NCI-H345 (cell line): ENCODE results near the gene HAGHL.
A peak's percentile ranks its signal among the peaks of the same experiment; 100 is the strongest.

Source experiments
- DNase-seq: peaks from one replicate; lab custom pipeline; 2025; lab: John Stamatoyannopoulos, UW

HAGHL gene, protein sequence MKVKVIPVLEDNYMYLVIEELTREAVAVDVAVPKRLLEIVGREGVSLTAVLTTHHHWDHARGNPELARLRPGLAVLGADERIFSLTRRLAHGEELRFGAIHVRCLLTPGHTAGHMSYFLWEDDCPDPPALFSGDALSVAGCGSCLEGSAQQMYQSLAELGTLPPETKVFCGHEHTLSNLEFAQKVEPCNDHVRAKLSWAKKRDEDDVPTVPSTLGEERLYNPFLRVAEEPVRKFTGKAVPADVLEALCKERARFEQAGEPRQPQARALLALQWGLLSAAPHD

DNA sequence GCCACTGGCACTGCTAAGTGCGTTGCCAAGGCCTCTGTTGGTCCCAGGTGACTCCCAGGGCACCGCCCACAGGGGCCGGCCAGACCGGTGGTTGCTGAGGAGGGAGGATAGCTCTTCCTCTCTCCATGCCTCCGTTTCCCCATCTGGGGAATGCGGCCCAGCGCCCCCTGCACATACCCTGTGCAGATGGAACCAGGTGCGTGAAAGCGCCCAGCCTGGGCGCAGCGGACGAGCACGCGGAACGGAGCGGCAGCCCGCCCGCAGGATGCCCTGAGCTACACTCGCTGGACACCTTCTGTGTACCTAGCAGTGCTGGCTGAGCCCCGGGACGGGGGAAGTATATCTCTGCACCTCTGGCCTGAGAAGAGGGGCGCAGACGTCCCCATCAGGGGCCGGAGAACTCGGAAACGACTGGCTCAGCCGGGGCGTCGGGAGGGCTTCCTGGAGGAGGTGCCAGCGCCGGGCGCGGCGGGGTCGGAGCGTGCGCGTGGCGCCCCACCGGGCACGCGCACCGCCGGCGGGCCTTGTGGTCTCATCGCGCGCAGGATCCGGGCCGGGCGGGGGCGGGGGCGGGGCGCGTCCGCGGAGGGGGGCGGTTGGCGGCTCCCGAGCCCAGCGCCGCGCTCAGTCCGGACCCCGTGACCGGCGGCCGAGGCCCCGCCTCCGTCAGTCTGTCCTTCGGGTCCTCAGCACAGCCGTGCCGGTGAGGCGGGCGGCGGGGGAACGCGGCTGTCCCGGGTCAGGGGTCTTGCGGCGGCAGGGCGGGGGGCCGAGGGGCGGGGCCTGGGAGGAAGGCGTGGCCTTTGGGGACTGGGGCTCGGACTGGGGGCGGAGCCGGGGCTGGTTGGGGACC is at the start of gene HAGHL, which contains the start of gene CCDC78:
HAGHL (plus strand) TSS at position 669 of the 853 bp plus-strand sequence. CDS start 404 bp downstream, outside the sequence.
CCDC78 (minus strand) TSS at position 6 of the 853 bp plus-strand sequence. CDS start 76 bp downstream, outside the sequence.
- peak; percentile 57 for DNase-seq

GRCh38 chr16:677316-678190 is 49.4 kb upstream of the HAGHL start:
- DNase-seq, result peak; percentile 75

GRCh38 chr16:678209-678857 is 48.6 kb upstream of the HAGHL start:
- no peak for DNase-seq

DNA sequence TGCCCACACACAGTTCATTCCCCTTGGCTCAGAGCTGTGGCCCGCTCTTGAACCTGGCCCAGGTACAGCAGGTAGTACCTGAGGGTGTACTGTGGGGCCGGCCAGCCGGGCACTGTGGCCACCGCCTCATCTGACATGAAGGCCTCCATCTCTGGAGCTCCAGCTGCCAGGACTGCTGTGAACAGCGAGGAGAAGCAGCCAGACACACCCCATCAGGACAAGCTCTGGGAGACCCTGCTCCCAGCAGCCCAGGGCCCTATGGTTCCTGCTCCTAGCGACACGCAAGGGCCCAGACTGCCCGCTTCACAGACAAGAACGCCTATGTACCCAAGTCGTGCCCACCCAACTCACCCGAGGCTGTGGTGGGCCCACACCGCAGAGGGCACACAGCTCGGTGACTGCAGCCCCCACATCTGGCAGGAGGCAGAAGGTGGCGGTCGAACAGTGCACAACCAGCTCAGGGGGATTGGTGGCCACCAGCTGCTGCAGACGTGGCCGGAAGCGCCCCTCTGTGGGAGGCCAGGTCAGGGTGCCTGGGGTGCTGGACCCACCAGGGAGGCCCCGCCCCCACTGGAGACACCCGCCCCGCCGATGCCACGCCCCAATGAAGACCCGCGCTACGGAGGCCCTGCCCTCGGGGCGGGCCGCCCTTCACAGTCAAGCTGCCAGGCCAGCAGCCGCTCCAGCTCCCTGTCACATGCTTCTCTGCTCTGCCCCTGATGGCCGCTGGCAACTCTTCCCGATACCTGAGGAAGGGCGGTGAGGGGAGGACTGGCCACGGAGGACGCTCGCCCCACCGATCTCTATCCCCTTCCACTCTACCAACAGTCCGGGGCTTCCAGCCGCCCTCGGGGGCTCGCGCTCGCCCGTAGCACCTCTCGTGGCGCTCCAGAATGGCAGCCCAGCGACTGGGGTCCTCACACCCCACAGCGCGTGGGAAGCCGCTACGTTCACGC is 47.8 kb upstream of the HAGHL start:
- peak; percentile 88 for DNase-seq

DNA sequence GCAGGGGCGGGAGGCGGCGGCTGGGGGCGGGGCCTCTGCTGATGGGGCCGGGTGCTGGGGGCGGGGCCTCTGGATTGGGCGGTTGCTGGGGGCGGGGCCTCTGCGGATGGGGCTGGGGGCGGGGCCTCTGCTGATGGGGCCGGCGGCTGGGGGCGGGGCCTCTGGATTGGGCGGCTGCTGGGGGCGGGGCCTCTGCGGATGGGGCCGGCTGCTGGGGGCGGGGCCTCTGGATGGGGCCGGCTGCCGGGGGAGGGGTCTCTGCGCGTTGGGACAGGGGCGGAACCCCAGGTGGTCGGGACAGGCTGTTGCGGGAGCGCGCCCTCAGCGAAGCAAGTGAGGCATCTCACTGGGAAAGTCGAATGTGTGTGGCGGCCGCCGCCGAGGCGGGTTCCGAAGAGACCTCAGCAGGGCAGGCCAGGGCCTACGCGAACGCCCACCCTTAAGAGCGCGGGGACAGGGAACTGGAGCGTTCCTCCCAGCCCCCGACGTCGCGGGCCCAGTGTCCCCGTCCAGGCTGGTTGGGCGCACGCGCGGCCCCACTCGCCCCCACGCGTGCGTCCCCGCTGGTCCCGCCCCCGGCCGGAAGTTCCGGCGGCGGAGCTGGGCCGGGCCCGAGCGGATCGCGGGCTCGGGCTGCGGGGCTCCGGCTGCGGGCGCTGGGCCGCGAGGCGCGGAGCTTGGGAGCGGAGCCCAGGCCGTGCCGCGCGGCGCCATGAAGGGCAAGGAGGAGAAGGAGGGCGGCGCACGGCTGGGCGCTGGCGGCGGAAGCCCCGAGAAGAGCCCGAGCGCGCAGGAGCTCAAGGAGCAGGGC is 46.9 kb upstream of the HAGHL start, which contains the start of gene STUB1:
STUB1 (plus strand) TSS at position 597 of the 811 bp plus-strand sequence; CDS start at position 713, 116 bp downstream.
- peak; percentile 91 for DNase-seq

DNA sequence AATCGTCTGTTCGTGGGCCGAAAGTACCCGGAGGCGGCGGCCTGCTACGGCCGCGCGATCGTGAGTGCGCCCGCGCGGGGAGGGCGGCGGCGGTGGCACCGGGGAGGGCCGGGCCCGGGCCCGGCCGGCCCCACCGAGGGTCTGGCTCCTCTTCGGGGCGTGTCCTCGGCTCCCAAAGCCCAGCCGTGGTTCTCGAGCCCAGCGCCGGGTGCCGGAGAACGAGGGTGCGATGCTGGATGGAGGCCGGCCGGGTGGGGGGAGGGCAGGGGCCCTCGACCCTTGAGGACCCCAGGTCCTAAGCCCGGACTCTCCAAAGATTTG is 46.3 kb upstream of the HAGHL start:
- no peak for DNase-seq

DNA sequence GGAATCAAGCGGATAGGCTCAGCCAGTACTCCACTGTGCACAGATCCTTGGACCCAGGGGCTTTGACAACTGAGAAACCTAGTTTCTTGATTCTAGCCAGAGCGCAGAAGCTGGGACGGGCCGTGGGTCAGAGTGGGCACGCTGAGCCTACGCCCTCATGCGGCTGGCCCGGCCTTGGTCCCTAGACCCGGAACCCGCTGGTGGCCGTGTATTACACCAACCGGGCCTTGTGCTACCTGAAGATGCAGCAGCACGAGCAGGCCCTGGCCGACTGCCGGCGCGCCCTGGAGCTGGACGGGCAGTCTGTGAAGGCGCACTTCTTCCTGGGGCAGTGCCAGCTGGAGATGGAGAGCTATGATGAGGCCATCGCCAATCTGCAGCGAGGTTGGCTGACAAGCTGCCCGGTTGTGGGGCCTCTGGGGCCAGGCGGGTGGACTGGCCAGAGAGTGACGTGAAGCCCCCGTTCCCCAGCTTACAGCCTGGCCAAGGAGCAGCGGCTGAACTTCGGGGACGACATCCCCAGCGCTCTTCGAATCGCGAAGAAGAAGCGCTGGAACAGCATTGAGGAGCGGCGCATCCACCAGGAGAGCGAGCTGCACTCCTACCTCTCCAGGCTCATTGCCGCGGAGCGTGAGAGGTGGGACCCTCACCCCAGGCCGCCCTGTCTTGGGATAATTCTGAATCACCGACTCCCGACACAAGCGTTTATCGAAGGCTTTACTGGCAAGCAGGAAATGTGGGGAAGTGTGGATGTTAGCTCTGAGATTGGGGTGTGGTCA is 45.8 kb upstream of the HAGHL start:
- DNase-seq, result no peak

DNA sequence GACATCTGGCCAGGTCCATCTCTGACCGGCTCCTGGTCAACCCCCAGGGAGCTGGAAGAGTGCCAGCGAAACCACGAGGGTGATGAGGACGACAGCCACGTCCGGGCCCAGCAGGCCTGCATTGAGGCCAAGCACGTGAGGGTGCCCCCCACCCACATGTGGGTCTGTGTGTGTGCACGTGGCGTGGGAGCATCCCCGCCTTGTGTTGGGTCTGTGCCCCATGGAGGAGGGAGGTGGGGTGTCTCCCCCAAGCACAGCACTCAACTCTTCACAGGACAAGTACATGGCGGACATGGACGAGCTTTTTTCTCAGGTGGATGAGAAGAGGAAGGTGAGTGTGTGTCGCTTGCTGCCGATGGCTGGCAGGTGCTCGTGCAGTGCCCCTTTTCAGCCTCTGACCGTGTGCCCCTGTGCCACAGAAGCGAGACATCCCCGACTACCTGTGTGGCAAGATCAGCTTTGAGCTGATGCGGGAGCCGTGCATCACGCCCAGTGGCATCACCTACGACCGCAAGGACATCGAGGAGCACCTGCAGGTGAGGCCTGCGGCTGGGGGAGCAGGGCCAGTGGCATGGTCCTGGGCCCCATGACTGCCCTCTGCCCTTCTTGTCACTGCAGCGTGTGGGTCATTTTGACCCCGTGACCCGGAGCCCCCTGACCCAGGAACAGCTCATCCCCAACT is 45.0 kb upstream of the HAGHL start:
- no peak for DNase-seq

- no peak for DNase-seq
These were observed 44.2 kb upstream of the HAGHL start for GRCh38 chr16:682493-683395.

- DNase-seq, result no peak
These were observed 43.4 kb upstream of the HAGHL start for GRCh38 chr16:683396-684070.

GRCh38 chr16:684071-684794 is 42.7 kb upstream of the HAGHL start, which contains the start of gene JMJD8:
Gene JMJD8, minus strand, starts transcription at chr16:684334. Its CDS starts 15 bp downstream, at chr16:684319.
- peak; percentile 98 for DNase-seq

- DNase-seq, result peak; percentile 89
These were observed 41.8 kb upstream of the HAGHL start for GRCh38 chr16:684961-685696.

- peak; percentile 11 for DNase-seq
These were observed 40.9 kb upstream of the HAGHL start for GRCh38 chr16:685967-686366.

GRCh38 chr16:686459-687260 is 40.2 kb upstream of the HAGHL start:
- DNase-seq, result no peak
